Small intestine (tissue), 7 donors: Measurements from ENCODE around the gene ELOVL6. TPM values are rescaled to one million over a fixed set of nuclear protein-coding genes. Genes with fewer than 3 reads are reported as not detected.

ENCODE experiments used
- DNase-seq, 2 donors: peaks; one replicate each; pipeline versions ENCODE4 v3.0.0 to v3.0.0-alpha.2; 2013
- FAIRE-seq: peaks from 2 replicates; lab custom pipeline; 2012; peaks lifted over from hg19 to GRCh38; lab: Jason Lieb, UNC
- H3K27ac ChIP-seq, 3 donors: one replicate each; pipeline ENCODE4 v1.5.1; 2013; ENCODE audit warnings: low read length in 2 of 3, mild to moderate bottlenecking in 2 of 3, control low read depth in 1 of 3, inconsistent platforms in 1 of 3, low read depth in 1 of 3, moderate library complexity in 1 of 3
- H3K27me3 ChIP-seq, 3 donors: one replicate each; pipeline ENCODE4 v1.6.1; 2013; ENCODE audit warnings: low read length in 3 of 3, inconsistent platforms in 1 of 3; ENCODE audit not compliant: control insufficient read depth in 3 of 3, insufficient read depth in 3 of 3
- H3K36me3 ChIP-seq, 3 donors: one replicate each; pipeline ENCODE4 v1.6.1; 2013; ENCODE audit warnings: low read length in 3 of 3, inconsistent platforms in 1 of 3, low read depth in 1 of 3, mild to moderate bottlenecking in 1 of 3, moderate library complexity in 1 of 3; ENCODE audit not compliant: control insufficient read depth in 3 of 3, insufficient read depth in 2 of 3
- H3K4me1 ChIP-seq, 3 donors: one replicate each; pipeline ENCODE4 v1.6.1; 2013; ENCODE audit warnings: low read length in 2 of 3, inconsistent platforms in 1 of 3, low read depth in 1 of 3, mild to moderate bottlenecking in 1 of 3, moderate library complexity in 1 of 3; ENCODE audit not compliant: control insufficient read depth in 3 of 3, insufficient read depth in 2 of 3
- H3K4me3 ChIP-seq, 3 donors: one replicate each; pipeline ENCODE4 v1.5.1; 2013; ENCODE audit warnings: low read length in 3 of 3, control low read depth in 1 of 3, inconsistent platforms in 1 of 3, low read depth in 1 of 3, mild to moderate bottlenecking in 1 of 3, moderate library complexity in 1 of 3
- H3K9me3 ChIP-seq, 2 donors: one replicate each; pipeline ENCODE4 v1.6.1; 2013; ENCODE audit warnings: low read depth in 1 of 2, low read length in 1 of 2; ENCODE audit not compliant: control insufficient read depth in 2 of 2, insufficient read depth in 1 of 2
- WGBS, 3 donors: extraction: QIAGEN DNeasy Blood & Tissue Kit; methylation state at CpG; one replicate each; pipeline ENCODE4 v1.1.7; 2013; 5-methylcytosine and 5-hydroxymethylcytosine counted together
- polyA plus RNA-seq, 4 donors: library from polyadenylated mRNA; stranded (reverse) in 3 of 4; unstranded in 1 of 4; fragments of 200-250 nt in 3 of 4; fragments of 120-200 nt in 1 of 4; gene quantifications; one replicate each; pipeline versions ENCODE4 v1.2.1 to v1.2.3, GENCODE V29; 2013
- donor health status: healthy with polysubstance abuse.
- donor health status: control.
- donor health status: control.
- donor health status: Bipolar disorder and iron deficiency.
- donor health status: healthy.

The ELOVL6 gene
- polyA plus RNA-seq, 4 donors: 2.7 to 19.1 (median 5.2) TPM

DNA sequence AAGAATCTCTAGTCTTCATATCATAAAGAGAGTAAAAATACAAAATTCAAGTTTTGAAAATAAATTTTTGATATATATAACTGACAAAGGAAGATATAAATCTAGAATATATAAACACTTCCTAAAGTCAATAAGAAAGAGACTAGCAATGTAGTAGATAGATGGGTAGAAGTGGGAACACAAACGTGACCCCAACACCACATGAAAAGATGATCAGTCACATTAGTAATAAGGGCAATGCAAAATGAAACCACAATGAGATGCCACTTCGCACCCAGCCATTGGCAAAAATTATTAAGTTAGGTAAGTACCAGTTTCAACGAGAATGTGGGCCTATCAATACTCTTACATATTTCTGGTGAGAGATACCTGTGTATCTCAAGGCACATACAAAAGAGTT is 179.3 kb downstream of the ELOVL6 start:
- WGBS, 3 donors: 68 to 83% (median 79%) methylated on average over 3 of the region's 3 CpGs

DNA sequence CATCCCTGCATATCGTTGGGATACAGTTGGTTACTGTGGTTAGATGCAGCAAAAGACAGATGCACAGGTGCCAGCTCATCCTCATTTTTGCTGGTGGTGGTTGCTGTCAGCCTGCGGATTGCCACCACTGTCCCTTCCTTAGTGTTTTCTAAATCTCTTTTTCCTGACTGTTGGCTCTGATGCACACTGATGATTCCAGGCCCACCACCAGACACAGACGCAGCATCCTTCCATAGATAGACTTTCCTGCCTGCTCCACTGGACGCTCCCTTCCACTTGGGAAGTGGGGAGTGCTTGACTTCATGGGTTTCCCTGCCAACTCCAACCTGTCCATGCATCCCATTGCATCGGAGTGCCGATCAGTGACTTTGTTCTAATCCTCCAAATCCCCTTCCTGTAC is 184.2 kb downstream of the ELOVL6 start:
- H3K27ac ChIP-seq: no peak overlapping the region
- FAIRE-seq (no peak), DNase-seq (no peak)
- no peaks in the 10 kb centered on the region for H3K4me1 ChIP-seq
- WGBS, 3 donors: 89 to 94% (median 93%) methylated on average over 6 of the region's 6 CpGs
- peaks cover 0 to 2% (median 0%) of the 10 kb centered on the region in 3 donors for H3K27me3 ChIP-seq
- peaks cover 0 to 3% (median 0%) of the 10 kb centered on the region in 3 donors for H3K36me3 ChIP-seq
- no peak overlapping the region for H3K4me3 ChIP-seq
- no peaks in the 10 kb centered on the region for H3K9me3 ChIP-seq

More for the DNA sequence above, 179.3 kb downstream of the ELOVL6 start:
- DNase-seq: no peak
- H3K27me3 ChIP-seq: no peaks in the 10 kb centered on the region
- H3K36me3 ChIP-seq: no peaks in the 10 kb centered on the region
- no peak overlapping the region for H3K27ac ChIP-seq
- FAIRE-seq: no peak
- no peak overlapping the region for H3K4me3 ChIP-seq
- H3K4me1 ChIP-seq: no peaks in the 10 kb centered on the region
- no peaks in the 10 kb centered on the region for H3K9me3 ChIP-seq

DNA sequence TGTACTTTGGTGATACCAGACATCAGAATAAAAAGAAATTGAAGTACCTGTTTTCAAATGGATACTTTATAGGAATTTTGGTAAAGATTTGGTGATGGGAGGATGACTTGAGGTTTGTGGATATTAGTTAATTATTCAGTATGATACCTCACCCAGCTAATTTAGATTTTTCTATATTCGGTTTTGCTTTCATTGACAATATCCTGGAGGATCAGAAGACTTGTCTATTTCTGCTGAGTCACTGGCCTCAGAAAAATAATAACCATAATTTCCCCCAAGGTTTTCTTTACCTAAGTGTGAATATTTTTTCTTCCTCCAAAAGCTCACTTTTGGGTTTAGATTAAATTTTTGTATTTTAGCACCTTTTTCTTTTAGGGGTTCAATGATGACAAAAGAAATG is 185.5 kb downstream of the ELOVL6 start:
- FAIRE-seq (no peak), DNase-seq (no peak)
- Histone ChIP-seq H3K4me3 (no peak overlapping the region), H3K27me3 (peaks cover 0 to 2% (median 0%) of the 10 kb centered on the region in 3 donors), H3K9me3 (no peaks in the 10 kb centered on the region), H3K4me1 (peaks cover 0 to 4% (median 2%) of the 10 kb centered on the region in 3 donors), H3K36me3 (peaks cover 0 to 3% (median 0%) of the 10 kb centered on the region in 3 donors), H3K27ac (no peak overlapping the region)
- 52 to 77% (median 60%) methylated on average over 1 of the region's 1 CpG for WGBS, 3 donors

DNA sequence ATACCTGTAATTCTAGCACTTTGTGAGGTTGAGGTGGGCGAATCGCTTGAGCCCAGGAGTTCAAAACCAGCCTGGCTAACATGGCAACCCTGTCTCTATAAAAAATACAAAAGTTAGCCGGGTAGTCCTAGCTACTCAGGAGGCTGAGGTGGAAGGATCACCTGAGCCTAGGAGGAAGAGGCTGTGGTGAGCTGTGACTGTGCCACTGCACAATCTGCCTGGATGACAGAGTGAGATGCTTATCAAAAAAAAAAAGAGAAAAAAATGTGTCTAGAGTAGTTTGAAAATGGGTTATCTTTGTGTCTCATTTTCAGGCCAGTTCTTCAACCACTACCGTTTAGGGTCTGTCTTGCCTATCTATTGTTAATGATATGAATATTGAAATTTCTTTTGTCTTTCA is 187.6 kb downstream of the ELOVL6 start:
- Histone ChIP-seq H3K36me3 (peaks cover 0 to 3% (median 0%) of the 10 kb centered on the region in 3 donors), H3K27me3 (peaks cover 0 to 2% (median 0%) of the 10 kb centered on the region in 3 donors), H3K9me3 (no peaks in the 10 kb centered on the region), H3K4me3 (no peak overlapping the region), H3K27ac (no peak overlapping the region), H3K4me1 (peaks cover 4 to 12% (median 7%) of the 10 kb centered on the region in 3 donors)
- FAIRE-seq (no peak), DNase-seq (no peak)
- 90 to 95% (median 94%) methylated on average over 4 of the region's 4 CpGs for WGBS, 3 donors

DNA sequence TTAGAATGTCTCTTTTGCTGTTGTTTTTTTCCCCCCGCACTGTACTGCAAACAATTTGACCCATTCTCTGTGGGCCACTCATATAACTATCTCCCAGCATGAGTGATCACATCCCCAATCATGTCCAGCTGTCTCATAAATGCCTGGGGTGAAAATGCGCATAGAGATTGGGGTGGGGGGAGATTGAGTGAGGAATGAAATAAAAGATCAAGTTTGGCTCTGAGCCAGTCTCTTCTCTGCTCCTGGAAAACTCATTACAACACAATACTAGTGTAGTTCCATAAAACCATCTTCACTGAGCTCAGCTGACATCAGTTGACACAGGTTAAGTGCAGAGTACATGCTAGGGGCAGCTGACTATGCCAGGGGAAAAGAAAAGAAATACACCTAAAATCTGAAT is 188.9 kb downstream of the ELOVL6 start:
- FAIRE-seq (no peak), DNase-seq (peak in 1 of 2 donors; percentile 50)
- WGBS, 3 donors: 87 to 96% (median 92%) methylated on average over 2 of the region's 2 CpGs
- peaks cover 4 to 12% (median 7%) of the 10 kb centered on the region in 3 donors for H3K4me1 ChIP-seq
- H3K27ac ChIP-seq: no peak overlapping the region
- H3K9me3 ChIP-seq: no peaks in the 10 kb centered on the region
- peaks cover 0 to 3% (median 0%) of the 10 kb centered on the region in 3 donors for H3K36me3 ChIP-seq
- H3K27me3 ChIP-seq: peaks cover 0 to 2% (median 0%) of the 10 kb centered on the region in 3 donors
- H3K4me3 ChIP-seq: no peak overlapping the region

DNA sequence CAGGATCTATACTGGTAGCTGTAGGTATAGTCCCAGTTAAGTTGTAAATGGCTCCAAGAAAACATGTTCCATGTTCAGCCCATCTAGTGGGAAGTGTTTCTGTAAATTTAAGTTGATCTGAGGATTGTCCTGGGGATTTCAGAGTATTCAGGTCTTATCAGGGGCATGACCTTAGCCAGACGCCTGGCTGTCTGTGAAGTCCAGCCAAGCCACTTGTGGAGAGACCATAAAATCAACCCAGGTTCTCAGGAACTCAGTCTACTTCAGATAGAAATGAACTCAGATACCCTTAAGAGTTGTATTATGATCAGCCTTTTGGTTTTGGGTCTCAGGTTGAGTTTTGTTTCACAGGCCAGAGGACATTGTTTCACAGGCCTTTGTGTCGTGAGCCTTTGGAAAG is 189.9 kb downstream of the ELOVL6 start:
- no peak overlapping the region for H3K27ac ChIP-seq
- peaks cover 0 to 2% (median 0%) of the 10 kb centered on the region in 3 donors for H3K27me3 ChIP-seq
- DNase-seq: no peak
- H3K36me3 ChIP-seq: peaks cover 0 to 3% (median 0%) of the 10 kb centered on the region in 3 donors
- no peaks in the 10 kb centered on the region for H3K9me3 ChIP-seq
- H3K4me3 ChIP-seq: no peak overlapping the region
- H3K4me1 ChIP-seq: peaks cover 4 to 12% (median 7%) of the 10 kb centered on the region in 3 donors
- 63 to 79% (median 71%) methylated on average over 2 of the region's 2 CpGs for WGBS, 3 donors
- FAIRE-seq: no peak

DNA sequence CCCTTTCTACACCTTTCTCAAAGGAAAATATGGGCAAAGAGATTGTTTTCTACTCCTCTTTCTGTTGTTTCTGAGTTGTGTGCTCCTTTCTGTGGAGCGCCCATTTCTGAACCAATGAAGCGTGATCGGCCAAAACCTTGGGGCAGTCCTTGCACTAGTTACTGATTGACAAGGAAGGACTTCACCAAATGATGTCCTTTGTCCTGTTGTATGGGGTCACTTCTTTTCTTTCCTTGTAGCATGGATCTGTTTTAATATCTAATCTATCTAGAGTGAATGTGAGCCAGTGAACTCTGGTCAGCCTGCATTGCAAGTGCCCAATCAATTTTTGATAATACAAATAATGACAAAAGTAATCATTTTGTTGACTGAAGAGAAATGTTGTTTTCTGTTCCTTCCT is 191.2 kb downstream of the ELOVL6 start:
- no peaks in the 10 kb centered on the region for H3K9me3 ChIP-seq
- 62 to 87% (median 64%) methylated on average over 3 of the region's 3 CpGs for WGBS, 3 donors
- H3K27ac ChIP-seq: no peak overlapping the region
- peak in 1 of 2 donors; percentile 67 for DNase-seq
- H3K4me3 ChIP-seq: no peak overlapping the region
- FAIRE-seq: no peak
- H3K4me1 ChIP-seq: peaks cover 4 to 12% (median 7%) of the 10 kb centered on the region in 3 donors
- peaks cover 0 to under 1% (median 0%) of the 10 kb centered on the region in 3 donors for H3K36me3 ChIP-seq
- no peaks in the 10 kb centered on the region for H3K27me3 ChIP-seq

DNA sequence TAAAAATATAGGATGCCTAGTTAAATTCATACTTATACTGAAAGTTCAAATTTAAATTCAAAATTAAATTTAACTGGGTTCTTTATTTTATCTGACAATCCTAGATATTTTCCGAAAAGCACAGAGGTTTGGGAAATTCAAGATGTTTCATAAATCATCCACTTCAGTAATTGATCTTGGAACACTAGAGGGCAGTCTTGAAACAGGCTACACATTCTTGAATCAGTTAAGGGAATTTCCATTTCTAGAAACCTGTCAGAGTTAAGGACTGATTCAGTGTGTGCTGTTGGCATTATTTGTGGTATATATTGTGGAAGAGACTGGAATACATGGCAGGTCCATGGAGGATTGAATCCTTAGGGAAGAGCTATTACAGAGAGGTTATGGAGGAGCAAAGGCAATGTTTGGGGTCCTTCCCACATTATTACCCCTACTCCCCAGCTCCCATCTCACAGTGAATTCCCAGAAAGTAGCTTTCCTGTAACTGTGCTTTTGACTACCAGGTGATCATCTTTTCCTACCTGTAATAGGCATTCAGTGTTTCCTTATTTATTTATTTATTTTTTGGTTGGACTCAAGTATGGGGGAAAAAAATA is 192.9 kb downstream of the ELOVL6 start:
- H3K9me3 ChIP-seq: no peaks in the 10 kb centered on the region
- H3K4me3 ChIP-seq: no peak overlapping the region
- FAIRE-seq (peak; percentile 81), DNase-seq (peak; percentile 72 to 80)
- no peaks in the 10 kb centered on the region for H3K27me3 ChIP-seq
- H3K27ac ChIP-seq: no peak overlapping the region
- peaks cover 4 to 12% (median 7%) of the 10 kb centered on the region in 3 donors for H3K4me1 ChIP-seq
- 2 to 10% (median 5%) methylated on average over 1 of the region's 1 CpG for WGBS, 3 donors
- H3K36me3 ChIP-seq: no peaks in the 10 kb centered on the region
